GM21576 (cell line): ENCODE measurements around the gene BCL2L2.
"Not testable (repeated sequence)": the region's sequence is repeated elsewhere in the genome, so short reads cannot be mapped to it uniquely, and the experiment has no call there.

Experiments
- ATAC-seq: cut with Tn5 transposase; IDR thresholded peaks from one replicate; pipeline ENCODE4 v1.9.1; 2021; ENCODE audit warnings: mild to moderate bottlenecking, moderate library complexity; ENCODE audit not compliant: unreplicated experiment

The BCL2L2 gene

GRCh38 chr14:23322568-23323517 lies 16.2 kb downstream of the BCL2L2 start:
- ATAC-seq, result no peak

DNA sequence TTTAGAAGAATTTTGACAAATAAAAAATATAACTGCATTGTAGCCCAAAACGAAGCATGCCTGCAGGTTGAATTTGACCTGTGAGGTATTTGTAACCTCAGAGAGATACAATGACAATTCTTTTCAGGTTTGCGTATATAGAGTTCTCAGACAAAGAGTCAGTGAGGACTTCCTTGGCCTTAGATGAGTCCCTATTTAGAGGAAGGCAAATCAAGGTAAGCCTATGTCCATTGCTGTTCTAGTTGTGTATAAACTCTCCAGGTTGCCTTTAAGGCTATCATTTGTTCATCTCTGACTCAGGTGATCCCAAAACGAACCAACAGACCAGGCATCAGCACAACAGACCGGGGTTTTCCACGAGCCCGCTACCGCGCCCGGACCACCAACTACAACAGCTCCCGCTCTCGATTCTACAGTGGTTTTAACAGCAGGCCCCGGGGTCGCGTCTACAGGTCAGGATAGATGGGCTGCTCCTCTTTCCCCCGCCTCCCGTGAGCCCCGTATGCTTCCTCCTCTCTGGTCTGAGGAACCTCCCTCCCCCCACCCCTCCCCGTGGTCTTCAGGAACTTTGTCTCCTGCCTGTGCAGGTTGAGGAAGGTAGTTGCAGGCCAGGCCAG lies 17.3 kb downstream of the BCL2L2 start:
- no peak for ATAC-seq

DNA sequence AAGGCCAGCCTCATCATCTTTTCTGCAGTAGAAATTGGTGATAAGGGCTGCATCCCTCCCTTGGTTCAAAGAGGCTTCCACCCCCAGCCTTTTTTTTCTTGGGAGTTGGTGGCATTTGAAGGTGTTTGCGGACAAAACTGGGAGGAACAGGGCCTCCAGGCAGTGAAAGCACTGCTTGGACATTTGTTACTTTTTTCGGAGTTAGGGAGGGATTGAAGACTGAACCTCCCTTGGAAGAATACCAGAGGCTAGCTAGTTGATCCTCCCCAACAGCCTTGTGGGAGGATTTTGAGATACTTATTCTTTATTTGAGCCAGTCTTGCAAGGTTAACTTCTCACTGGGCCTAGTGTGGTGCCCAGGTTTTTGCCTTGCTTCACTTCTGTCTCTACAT lies 17.8 kb downstream of the BCL2L2 start:
- no peak for ATAC-seq

DNA sequence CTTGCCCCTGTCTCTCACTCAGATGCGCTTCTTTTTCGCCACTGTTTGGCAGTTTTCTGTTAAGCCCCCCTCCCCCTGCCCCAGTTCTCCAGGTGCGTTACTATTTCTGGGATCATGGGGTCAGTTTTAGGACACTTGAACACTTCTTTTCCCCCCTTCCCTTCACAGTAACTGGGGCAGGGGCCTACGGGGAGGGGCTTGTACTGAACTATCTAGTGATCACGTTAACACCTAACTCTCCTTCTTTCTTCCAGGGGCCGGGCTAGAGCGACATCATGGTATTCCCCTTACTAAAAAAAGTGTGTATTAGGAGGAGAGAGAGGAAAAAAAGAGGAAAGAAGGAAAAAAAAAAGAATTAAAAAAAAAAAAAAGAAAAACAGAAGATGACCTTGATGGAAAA lies 18.4 kb downstream of the BCL2L2 start:
- no peak for ATAC-seq

GRCh38 chr14:23325746-23326145 lies 19.1 kb downstream of the BCL2L2 start:
- not testable (repeated sequence) for ATAC-seq

- ATAC-seq, result no peak
Observed at GRCh38 chr14:23326491-23327332, 20.1 kb downstream of the BCL2L2 start.

DNA sequence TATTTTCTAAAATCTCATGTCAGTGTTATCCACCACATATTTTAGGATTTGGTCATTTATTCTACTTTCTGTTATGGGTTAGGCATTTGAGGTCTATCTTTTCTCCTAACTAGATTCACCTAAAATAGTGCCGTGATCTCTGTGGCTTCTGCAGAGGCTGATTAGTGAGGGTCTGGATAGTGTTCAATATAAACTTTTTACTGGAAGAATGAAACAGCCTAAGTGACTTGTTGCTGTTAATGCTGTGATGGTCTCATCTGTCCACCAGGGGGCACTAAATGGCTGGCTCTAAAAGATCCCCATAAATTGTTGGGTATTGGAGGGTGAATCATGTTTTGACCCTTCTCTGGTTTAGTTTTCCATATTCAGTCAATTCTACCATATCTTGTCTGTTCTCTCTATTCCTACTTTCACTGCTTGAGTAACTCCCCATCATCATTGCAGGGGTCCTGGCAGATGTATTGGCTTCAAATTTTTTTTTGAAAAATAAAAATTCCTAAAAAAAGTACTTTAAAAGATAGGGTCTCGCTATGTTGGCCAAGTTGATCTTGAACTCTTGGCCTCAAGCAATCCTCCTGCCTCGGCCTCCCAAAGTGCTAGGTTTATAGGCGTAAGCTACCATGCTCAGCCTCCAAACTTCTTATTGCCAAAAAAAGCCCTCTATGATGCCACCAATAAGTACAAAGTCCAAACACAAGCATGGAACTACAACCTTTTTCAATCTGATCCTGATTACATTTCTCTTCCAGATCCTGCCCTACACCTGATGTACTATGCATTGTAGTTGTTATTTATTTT lies 21.5 kb downstream of the BCL2L2 start:
- ATAC-seq, result peak; percentile 64

DNA sequence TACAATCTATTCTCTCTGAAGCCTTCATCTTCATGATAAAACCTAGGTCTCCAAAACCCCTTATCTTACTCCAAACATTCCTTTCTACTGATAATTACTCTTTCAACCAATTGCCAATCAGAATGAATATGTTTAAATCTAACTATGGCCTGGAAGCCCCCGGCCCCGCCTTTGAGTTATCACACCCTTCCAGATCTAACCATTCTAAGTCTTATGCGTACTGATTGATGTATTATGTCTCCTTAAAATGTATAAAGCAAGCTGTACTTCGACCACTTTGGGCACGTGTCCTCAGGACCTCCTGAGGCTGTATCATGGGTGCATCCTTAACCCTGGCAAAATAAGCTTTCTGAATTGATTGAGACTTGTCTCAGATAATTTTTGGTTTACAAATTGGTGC lies 29.0 kb downstream of the BCL2L2 start:
- ATAC-seq, result no peak

- no peak for ATAC-seq
Observed at GRCh38 chr14:23339506-23340268, 33.1 kb downstream of the BCL2L2 start.

GRCh38 chr14:23344481-23344880 lies 37.8 kb downstream of the BCL2L2 start:
- ATAC-seq, result no peak

- no peak for ATAC-seq
Observed at GRCh38 chr14:23345987-23346692, 39.5 kb downstream of the BCL2L2 start.

- ATAC-seq, result no peak
Observed at GRCh38 chr14:23346693-23347405, 40.2 kb downstream of the BCL2L2 start.

DNA sequence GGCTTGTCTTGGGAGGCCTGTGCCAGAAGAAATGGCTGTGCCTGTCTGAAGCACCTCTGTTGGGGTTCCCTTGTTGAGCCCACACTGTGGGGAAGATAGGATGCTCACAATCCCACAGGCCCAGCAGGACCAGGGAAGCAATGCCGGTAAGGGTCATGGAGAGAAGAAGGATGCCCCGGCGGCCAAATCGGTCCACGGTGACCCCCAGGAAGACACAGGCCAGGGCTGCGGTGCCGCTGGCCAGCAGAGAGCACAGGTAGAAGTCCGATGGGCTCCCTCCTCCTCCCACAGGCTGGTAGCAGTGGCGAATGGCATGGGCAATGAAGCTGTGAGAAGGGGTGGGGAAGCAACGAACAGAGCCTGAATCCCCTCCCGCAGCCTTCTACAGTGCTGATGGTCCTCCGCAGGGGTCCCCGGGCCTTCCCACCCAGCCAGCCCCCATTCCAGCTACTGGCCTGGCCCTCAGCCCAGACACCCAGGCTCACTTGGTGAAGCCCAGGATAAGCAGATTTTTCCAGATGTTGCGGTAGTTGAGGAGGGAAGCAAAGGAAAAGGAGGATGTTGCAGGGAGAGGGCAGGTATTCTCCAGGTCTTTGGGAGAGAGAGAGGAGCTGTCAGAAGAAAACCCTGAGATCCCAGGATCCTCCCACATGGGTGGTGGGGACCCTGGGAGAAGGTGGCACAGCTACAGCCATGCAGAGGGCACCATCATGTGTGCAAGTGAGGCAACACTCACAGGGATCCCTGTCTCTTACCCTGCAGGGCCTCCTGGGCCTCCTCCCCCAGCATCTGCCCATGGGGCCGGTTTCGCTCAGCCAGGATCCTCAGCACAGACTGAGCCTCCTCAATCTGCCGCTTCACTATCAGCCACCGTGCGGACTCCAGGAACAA lies 41.0 kb downstream of the BCL2L2 start:
- no peak for ATAC-seq

- no peak for ATAC-seq
Observed at GRCh38 chr14:23348297-23348655, 41.6 kb downstream of the BCL2L2 start.

- no peak for ATAC-seq
Observed at GRCh38 chr14:23349156-23349845, 42.7 kb downstream of the BCL2L2 start.

GRCh38 chr14:23351681-23352505 lies 45.3 kb downstream of the BCL2L2 start:
- ATAC-seq, result no peak
